Activated naive CD8-positive, alpha-beta T cell treated with anti-CD3 and anti-CD28 coated beads, Interleukin-2, amount 10 ng/mL, durations not matched to agents 7 days and 5 days (primary cell): ENCODE measurements around the gene ATP2B2. TPM values are rescaled to one million over a fixed set of nuclear protein-coding genes. Genes with fewer than 3 reads are reported as not detected.

Experiments used
- ATAC-seq: fragments of 150-1000 bp; cut with Tn5 transposase; one replicate; pipeline ENCODE4 v1.10.0; 2021; ENCODE audit warnings: low read depth, moderate library complexity
- POLR2A ChIA-PET: fragments of 350-600 bp; sonication (Branson Sonifier 250); formaldehyde crosslinking; loops from one replicate; lab custom pipeline; 2021; ENCODE audit warnings: antibody characterized with exemption; lab: Charles Lee
- DNase-seq: peaks from one replicate; pipeline ENCODE4 v3.0.0; 2021
- H3K27ac Mint-ChIP-seq: one replicate; pipeline ENCODE4 v1.8.0; 2022; ENCODE audit warnings: mild to moderate bottlenecking, mixed read lengths
- H3K27me3 Mint-ChIP-seq: one replicate; pipeline ENCODE4 v1.8.0; 2022; ENCODE audit warnings: mild to moderate bottlenecking, moderate library complexity, mixed read lengths
- H3K36me3 Mint-ChIP-seq: one replicate; pipeline ENCODE4 v1.8.0; 2021; ENCODE audit warnings: mild to moderate bottlenecking, mixed read lengths
- H3K4me1 Mint-ChIP-seq: one replicate; pipeline ENCODE4 v1.8.0; 2021; ENCODE audit warnings: mixed read lengths
- H3K4me3 Mint-ChIP-seq: one replicate; pipeline ENCODE4 v1.8.0; 2022; ENCODE audit warnings: mild to moderate bottlenecking, moderate library complexity, mixed read lengths
- H3K9me3 Mint-ChIP-seq: one replicate; pipeline ENCODE4 v1.8.0; 2021; ENCODE audit warnings: mixed read lengths
- total RNA-seq, 2 experiments: library from RNA; stranded (reverse); gene quantifications; one replicate each; pipeline ENCODE4 v1.2.3, GENCODE V29; 2021

The ATP2B2 gene
- total RNA-seq, 2 experiments from 2014 or later: not detected

DNA sequence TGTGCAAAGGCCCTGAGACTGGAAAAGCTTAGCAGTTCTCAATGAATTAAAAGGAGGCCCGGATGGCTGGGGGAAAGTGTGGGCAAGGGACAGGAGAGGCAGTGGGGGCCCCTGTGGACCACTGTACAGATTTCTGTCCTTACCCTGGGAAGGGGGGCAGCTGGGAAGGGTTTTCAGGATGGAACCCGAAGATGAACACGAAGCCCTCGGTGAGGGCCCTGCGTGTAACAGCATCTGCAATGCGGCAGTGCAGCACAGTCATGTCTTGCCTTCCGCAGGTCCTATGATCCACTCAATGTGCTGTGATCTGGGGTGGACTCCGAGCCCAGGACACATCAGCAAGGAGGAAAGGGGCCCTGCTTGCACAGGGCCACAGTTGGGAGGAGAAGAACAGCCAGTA, 7.9 kb upstream of the ATP2B2 start:
- ATAC-seq: no peak
- no peak for DNase-seq
- POLR2A ChIA-PET: interaction anchor here (0.6 kb wide), 1 partner anchor 22 kb away, joined by 3 read pairs; no protein-coding TSS in a partner anchor
- no peaks in the 10 kb centered on the region for H3K4me1 Mint-ChIP-seq
- no peaks in the 10 kb centered on the region for H3K9me3 Mint-ChIP-seq
- no peak overlapping the region for H3K27ac Mint-ChIP-seq
- no peaks in the 10 kb centered on the region for H3K36me3 Mint-ChIP-seq
- no peak overlapping the region for H3K4me3 Mint-ChIP-seq
- no peaks in the 10 kb centered on the region for H3K27me3 Mint-ChIP-seq

DNA sequence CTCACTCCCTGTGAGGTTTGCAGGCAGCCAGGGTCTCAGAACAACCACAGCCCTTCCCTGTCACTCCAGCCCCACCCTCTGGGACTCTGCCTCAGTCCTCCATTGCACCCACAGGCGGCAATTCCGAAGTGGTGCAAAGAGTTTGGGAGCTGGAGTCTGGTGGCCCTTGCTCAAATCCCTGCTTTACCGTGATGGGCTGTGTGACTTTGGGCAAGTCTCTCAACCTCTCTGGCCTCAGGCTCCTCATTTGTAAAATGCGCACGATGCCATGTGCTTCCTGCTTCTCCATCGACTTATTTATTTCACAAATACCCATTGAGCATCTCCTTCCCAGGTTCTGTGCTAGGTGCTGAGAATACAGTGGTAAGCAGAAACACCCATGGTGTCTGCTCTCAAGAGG, 7.3 kb upstream of the ATP2B2 start:
- Mint-ChIP-seq H3K27me3 (peaks cover 2% of the 10 kb centered on the region), H3K9me3 (no peaks in the 10 kb centered on the region), H3K36me3 (no peaks in the 10 kb centered on the region), H3K4me1 (no peaks in the 10 kb centered on the region), H3K4me3 (no peak overlapping the region), H3K27ac (no peak overlapping the region)
- DNase-seq: no peak
- POLR2A ChIA-PET: interaction anchor here (0.6 kb wide), 1 partner anchor 23 kb away, joined by 3 read pairs; no protein-coding TSS in a partner anchor
- no peak for ATAC-seq

DNA sequence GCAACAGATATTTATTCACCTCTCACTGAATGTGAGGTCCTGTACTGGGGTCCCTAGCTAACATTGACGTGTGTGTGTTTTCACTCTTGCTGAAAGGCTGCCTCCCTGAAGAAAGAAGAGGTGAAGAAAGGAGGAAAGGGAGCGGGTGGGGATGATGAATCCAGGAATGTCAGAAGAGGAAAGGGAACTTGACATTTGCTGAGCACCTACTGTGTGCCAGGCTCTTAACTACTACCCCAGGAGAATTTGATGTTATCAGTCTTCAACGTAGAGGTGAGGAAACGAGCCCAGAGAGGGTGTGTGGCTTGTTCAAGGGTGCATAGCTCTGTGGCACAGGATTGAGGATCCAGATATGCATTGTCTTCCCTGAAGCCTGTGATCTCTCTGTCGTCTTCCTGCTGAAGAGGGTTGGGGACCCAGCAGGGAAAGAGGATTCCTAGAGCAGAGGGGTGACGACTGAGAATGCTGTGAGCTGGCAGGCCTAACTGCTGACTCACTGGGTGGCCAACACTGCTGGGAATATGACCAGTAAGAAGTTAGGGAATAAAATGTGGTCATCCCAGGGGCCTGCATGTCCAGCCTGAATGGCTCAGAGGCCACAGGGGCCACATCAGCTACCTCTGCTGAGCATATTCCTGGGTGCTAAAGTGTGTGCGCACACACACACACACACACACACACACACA, 6.6 kb upstream of the ATP2B2 start:
- Mint-ChIP-seq H3K27me3 (peaks cover 2% of the 10 kb centered on the region), H3K9me3 (no peaks in the 10 kb centered on the region), H3K27ac (no peak overlapping the region), H3K4me3 (no peak overlapping the region), H3K36me3 (no peaks in the 10 kb centered on the region), H3K4me1 (no peaks in the 10 kb centered on the region)
- DNase-seq: no peak
- ATAC-seq: no peak
- POLR2A ChIA-PET: no interaction called here

DNA sequence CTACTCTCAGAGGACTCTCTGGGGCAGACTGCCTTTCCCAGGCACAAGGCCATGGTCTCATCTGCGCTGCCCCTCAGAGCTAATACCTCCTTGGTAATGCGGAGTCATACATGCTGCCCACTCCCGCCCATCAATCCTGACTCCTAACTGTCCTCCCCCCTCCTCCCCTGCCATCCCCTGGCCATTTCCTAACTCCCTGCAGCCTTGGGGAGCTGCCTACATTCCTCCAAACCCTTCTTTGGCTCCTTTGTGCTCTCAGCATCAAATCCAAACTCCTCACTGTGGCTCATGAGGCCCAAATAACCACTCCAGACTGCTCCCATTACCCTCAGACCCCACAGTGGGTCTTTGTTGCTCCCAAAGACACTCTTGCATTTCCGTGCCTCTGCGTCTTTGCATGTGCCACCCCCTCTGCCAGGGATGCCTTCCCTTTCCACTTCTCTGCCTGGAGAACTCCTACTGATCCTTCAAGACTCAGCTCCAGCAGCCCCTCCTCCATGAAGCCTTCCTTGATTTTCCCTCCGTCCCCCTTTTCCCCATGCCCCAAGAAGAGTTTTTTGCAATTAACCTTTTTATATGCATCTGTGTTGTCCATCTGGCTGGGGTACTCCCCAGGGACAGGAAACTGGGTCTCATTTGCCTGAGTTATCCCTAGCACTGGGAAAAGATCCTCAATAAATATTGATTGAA, 5.5 kb upstream of the ATP2B2 start:
- H3K36me3 Mint-ChIP-seq: no peaks in the 10 kb centered on the region
- H3K4me3 Mint-ChIP-seq: no peak overlapping the region
- H3K27me3 Mint-ChIP-seq: peaks cover 5% of the 10 kb centered on the region
- no peaks in the 10 kb centered on the region for H3K9me3 Mint-ChIP-seq
- no peaks in the 10 kb centered on the region for H3K4me1 Mint-ChIP-seq
- no peak overlapping the region for H3K27ac Mint-ChIP-seq
- ATAC-seq (no peak), DNase-seq (no peak)
- POLR2A ChIA-PET: no interaction called here

DNA sequence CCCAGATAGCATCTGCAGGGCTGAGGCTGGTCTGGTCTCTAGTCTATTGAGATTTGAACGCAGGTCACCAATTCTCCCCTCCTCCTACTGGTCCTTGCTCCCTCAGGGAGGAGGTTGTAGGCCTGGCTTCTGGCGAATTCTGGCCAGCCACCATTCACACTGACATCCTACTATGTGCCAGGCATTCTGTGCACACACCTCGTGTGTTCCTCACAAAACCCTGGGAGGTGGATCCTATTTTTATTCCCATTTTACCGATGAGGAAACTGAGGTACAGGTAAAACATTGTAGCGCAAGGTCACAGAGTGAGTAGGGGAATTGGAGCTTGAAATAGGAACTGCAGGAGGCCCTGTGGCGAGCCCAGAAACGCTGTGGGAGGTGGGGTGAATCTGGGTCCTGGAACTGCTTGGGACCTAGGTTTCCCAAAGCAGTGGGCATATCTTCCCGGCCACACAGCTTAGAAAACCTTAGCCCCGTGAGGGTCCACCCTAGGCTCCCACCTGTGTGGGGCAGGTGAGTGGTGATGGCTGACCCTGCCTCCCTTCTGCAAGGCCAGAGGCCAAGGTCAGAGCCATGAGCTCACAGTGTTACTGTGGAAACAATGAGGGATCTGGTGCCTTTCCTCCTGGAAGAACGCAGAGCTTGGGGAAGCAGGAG, 4.8 kb upstream of the ATP2B2 start:
- DNase-seq: no peak
- H3K27me3 Mint-ChIP-seq: peaks cover 8% of the 10 kb centered on the region
- POLR2A ChIA-PET: no interaction called here
- H3K4me3 Mint-ChIP-seq: no peak overlapping the region
- ATAC-seq: no peak
- no peaks in the 10 kb centered on the region for H3K9me3 Mint-ChIP-seq
- no peaks in the 10 kb centered on the region for H3K4me1 Mint-ChIP-seq
- no peaks in the 10 kb centered on the region for H3K36me3 Mint-ChIP-seq
- no peak overlapping the region for H3K27ac Mint-ChIP-seq

DNA sequence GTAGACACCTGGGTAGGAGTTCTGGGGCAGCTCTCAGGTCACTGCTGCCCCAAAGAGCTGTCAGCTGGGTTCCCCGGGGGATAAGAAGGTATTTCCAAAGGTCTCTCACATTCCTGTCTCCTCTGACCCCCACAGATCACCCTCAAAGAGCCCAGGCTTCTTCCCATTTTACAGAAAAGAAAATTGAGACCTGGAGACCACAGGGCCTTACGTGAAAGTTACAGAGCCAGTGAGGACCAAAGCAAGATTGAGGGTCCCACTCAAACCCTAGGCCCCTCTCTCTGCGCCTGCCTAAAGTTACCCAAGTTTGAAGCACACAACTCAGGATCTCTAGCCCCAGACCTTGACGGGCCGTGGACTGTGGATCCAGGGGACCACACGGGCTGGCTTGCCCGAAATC, 3.9 kb upstream of the ATP2B2 start:
- no peak overlapping the region for H3K4me3 Mint-ChIP-seq

DNA sequence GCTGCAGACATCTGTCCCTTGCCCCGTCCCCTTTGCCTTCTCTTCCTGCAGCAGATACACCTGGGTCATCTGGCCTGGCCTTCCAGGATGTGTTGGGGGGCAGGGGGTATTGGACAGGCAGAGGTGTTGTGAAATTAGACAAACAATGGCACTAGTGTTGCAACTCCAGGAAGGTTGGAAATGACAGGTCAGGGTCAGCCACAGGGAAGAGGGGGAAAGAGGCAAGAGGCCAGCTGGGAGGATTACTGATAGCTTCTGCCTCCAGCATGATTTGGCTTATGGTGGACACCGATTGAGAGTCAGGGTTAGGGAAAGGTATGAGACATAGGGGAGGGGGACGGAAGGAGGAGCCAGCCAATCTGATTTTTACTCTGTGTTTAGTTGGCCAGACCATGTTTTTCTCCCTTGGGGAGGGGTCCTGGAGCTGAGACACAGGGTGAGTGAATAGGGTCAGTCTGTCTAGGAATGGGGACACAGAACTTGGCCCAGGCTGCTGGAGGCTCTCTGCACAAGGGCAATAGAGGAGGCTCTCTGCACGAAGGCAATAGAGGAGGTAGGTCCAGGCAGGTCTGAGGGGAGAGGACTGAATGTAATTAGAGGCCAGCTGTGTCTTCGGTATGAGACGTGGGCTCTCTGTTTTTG, 3.4 kb upstream of the ATP2B2 start:
- H3K9me3 Mint-ChIP-seq: no peaks in the 10 kb centered on the region
- no peak for ATAC-seq
- no peak overlapping the region for H3K4me3 Mint-ChIP-seq
- no peaks in the 10 kb centered on the region for H3K4me1 Mint-ChIP-seq
- no peaks in the 10 kb centered on the region for H3K36me3 Mint-ChIP-seq
- no peak overlapping the region for H3K27ac Mint-ChIP-seq
- POLR2A ChIA-PET: no interaction called here
- no peak for DNase-seq
- peaks cover 21% of the 10 kb centered on the region for H3K27me3 Mint-ChIP-seq

More for the DNA sequence above, 3.9 kb upstream of the ATP2B2 start:
- H3K4me1 Mint-ChIP-seq: no peaks in the 10 kb centered on the region
- no peaks in the 10 kb centered on the region for H3K9me3 Mint-ChIP-seq
- DNase-seq: no peak
- H3K36me3 Mint-ChIP-seq: no peaks in the 10 kb centered on the region
- no peak overlapping the region for H3K27ac Mint-ChIP-seq
- H3K27me3 Mint-ChIP-seq: peaks cover 15% of the 10 kb centered on the region
- POLR2A ChIA-PET: interaction anchor here (0.6 kb wide), 1 partner anchor 19 kb away, joined by 5 read pairs; no protein-coding TSS in a partner anchor
- no peak for ATAC-seq

DNA sequence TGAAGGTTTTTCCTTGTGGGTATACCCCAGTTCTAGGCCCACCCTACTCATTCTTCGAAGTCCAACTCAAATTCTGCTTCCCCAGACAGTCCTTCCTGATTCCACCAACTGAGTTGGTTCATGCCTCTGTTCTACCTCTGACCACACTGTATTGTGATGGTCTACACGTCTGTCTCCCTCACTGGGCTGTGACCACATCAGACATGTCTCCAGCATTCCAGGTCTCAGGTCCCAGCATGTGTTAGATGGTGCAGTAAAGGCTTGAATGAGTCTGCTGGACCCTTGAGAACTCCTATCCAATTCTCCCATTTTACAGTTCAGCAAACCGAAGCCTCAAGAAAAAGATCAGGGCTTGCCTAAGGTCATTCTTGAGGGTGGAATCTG, 2.8 kb upstream of the ATP2B2 start:
- Mint-ChIP-seq H3K4me1 (no peaks in the 10 kb centered on the region), H3K9me3 (no peaks in the 10 kb centered on the region), H3K36me3 (no peaks in the 10 kb centered on the region), H3K27me3 (peaks cover 21% of the 10 kb centered on the region), H3K4me3 (no peak overlapping the region), H3K27ac (no peak overlapping the region)
- DNase-seq (no peak), ATAC-seq (no peak)
- POLR2A ChIA-PET: no interaction called here

DNA sequence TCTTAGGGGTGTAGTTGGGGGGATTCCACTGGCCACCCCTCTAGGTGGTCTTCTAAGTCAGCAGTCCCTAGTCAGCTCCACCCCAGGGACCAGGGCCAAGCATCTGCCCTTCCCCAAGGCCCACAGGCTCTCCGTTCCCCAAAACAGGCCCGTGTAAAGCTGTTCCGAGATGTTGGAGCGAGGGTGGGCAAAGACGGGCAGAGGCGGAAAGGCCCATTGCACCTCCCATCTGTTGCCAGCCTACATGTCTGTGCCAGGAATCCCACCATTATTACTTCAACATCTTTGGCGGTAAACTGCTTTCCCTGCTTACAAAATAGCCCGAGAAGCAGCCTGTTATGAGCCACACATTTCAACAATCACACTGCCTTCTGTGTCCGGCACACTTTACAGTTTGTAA, 1.9 kb upstream of the ATP2B2 start:
- POLR2A ChIA-PET: no interaction called here
- H3K36me3 Mint-ChIP-seq: no peaks in the 10 kb centered on the region
- peaks cover 21% of the 10 kb centered on the region for H3K27me3 Mint-ChIP-seq
- no peak overlapping the region for H3K4me3 Mint-ChIP-seq
- no peaks in the 10 kb centered on the region for H3K4me1 Mint-ChIP-seq
- DNase-seq (no peak), ATAC-seq (no peak)
- H3K27ac Mint-ChIP-seq: no peak overlapping the region
- H3K9me3 Mint-ChIP-seq: no peaks in the 10 kb centered on the region

DNA sequence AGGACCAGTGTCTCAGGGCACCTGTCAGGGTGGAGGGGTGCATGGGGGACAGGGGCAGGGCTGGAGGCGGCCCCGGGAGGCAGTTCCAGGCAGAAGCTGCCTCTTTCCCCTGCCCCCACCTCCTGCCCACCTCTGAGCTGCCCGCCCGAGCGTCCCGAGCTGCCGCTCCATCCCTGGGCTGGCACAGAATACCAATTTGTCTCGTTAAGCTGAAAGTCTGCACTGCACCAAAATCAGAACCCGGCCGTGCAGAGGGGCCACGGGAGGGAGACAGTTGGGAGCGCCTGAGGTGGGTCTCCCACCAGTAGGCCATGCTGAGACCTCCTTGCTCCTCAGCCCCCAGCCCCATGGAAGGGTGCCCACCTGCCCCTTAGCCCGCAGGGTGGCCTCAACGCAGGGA, 1.3 kb upstream of the ATP2B2 start:
- Mint-ChIP-seq H3K27me3 (peaks cover 21% of the 10 kb centered on the region), H3K36me3 (no peaks in the 10 kb centered on the region), H3K9me3 (no peaks in the 10 kb centered on the region), H3K4me1 (no peaks in the 10 kb centered on the region), H3K4me3 (no peak overlapping the region), H3K27ac (no peak overlapping the region)
- ATAC-seq (no peak), DNase-seq (no peak)
- POLR2A ChIA-PET: no interaction called here

DNA sequence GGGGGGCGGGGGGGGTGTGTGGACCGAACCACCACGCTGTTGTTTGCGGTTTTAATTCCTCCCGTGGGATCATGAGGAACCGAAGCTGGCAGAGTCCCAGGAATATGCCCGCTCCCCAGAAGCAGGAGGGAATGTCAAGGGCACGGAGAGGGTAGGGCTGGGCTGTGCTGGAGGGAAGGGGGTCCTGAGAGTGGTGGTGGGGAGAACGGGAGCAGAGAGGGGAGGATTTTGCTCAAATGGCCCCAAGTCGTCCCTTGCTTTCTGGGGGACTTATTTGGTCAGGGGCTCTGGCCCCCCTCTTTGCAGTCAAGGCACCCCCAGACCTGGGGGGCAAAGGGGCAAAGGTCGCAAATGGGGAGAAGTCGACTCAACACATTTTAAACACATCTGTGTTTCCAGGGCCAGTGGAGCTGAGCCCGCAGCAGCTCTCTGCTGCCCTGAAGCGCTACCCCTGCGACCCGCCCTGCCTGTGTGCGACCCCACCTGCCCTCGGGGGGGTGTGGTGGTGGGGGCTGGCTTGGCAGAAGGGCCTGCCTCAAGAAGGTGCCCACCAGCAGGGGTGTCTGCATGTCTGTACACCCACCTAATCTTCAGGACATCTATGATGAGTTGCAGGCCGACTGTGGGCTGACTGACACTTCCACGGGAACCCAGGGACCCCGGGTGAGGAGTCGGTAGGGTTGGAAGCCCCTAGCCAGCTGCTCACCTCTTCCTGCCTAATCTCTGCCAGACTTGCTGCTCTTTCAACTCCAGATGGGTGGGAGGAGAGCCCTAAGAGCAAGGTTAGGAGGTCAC, 602 bp upstream of the ATP2B2 start:
- Mint-ChIP-seq H3K4me1 (no peaks in the 10 kb centered on the region), H3K27me3 (peaks cover 21% of the 10 kb centered on the region), H3K27ac (no peak overlapping the region), H3K4me3 (no peak overlapping the region), H3K36me3 (no peaks in the 10 kb centered on the region), H3K9me3 (no peaks in the 10 kb centered on the region)
- DNase-seq (no peak), ATAC-seq (no peak)
- POLR2A ChIA-PET: no interaction called here

DNA sequence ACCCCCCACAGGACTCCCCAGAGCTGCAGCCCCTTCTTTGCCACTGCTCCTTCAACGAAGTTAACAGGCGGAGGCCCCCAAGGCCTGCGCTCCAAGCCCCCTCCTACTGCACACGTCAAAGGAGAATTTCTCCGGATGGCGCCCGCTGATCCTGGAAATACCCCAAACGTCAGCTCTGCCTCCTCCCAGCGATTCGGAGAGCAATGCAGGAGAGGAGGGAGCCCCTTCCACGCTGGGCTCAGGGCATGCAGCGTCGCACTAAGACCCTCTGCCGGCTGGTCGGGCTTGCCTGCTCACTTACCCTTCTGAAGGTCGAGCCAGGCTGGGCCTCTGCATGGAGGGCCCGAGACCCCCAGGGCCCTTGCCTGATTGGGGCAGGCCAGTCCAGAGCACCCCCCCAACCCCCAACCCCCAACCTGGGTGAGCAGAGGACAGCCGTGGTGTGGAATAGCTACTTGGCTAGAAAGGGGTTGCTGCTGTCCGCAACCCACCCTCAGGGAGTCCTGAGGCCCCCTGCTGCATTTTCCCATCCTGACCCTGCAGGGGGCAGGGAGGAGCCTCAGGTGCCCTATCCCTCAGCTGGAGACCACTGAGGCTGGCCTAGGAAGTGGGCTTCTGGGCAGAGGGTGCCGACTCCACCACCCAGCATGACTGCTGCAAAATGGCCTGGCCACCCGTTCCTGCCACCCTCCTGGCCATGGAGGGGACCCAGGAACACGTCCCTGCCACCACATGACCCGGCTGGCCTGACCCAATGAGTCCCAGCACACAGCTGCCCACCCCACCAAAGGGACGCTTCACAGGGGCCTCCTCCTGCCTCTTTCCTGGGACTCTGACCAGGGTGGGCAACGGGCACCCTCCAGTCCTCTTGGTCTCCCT, 976 bp downstream of the ATP2B2 start:
- Mint-ChIP-seq H3K27me3 (peaks cover 23% of the 10 kb centered on the region), H3K4me3 (no peak overlapping the region), H3K27ac (no peak overlapping the region), H3K36me3 (no peaks in the 10 kb centered on the region), H3K9me3 (no peaks in the 10 kb centered on the region), H3K4me1 (no peaks in the 10 kb centered on the region)
- ATAC-seq: no peak
- POLR2A ChIA-PET: no interaction called here
- no peak for DNase-seq
